GM19468 (cell line): ENCODE measurements around the gene OOSP4A.

Experiments
- ATAC-seq: cut with Tn5 transposase; IDR thresholded peaks from one replicate; pipeline ENCODE4 v1.9.1; 2021; ENCODE audit warnings: mild to moderate bottlenecking, moderate library complexity, moderate number of reproducible peaks; ENCODE audit not compliant: unreplicated experiment; ENCODE audit errors: extremely low read depth

The OOSP4A gene

GRCh38 chr11:59963733-59964132 lies at the start of gene OOSP4A:
TSS of gene OOSP4A (plus strand) at chr11:59964033. CDS start at chr11:59964033, 0 bp downstream.
- no peak for ATAC-seq

GRCh38 chr11:59918480-59918879 lies 45.4 kb upstream of the OOSP4A start:
- ATAC-seq: no peak

- ATAC-seq: no peak
These were observed 44.7 kb upstream of the OOSP4A start for GRCh38 chr11:59918987-59919589.

GRCh38 chr11:59923813-59924212 lies 40.0 kb upstream of the OOSP4A start:
- no peak for ATAC-seq

GRCh38 chr11:59931688-59932087 lies 32.1 kb upstream of the OOSP4A start:
- no peak for ATAC-seq

GRCh38 chr11:59938132-59938531 lies 25.7 kb upstream of the OOSP4A start, which contains the start of gene OOSP1:
TSS of gene OOSP1 (plus strand) at chr11:59938432. CDS start at chr11:59938455, 23 bp downstream.
- no peak for ATAC-seq

- ATAC-seq: no peak
These were observed 25.1 kb upstream of the OOSP4A start for GRCh38 chr11:59938718-59939117.

GRCh38 chr11:59939482-59939881 lies 24.4 kb upstream of the OOSP4A start:
- ATAC-seq: no peak

- no peak for ATAC-seq
These were observed 22.7 kb upstream of the OOSP4A start for GRCh38 chr11:59941091-59941490.

- no peak for ATAC-seq
These were observed 19.7 kb upstream of the OOSP4A start for GRCh38 chr11:59943997-59944714.

GRCh38 chr11:59944720-59945119 lies 19.1 kb upstream of the OOSP4A start:
- ATAC-seq: no peak

GRCh38 chr11:59953463-59954218 lies 10.2 kb upstream of the OOSP4A start:
- ATAC-seq: no peak

GRCh38 chr11:59954219-59954847 lies 9.5 kb upstream of the OOSP4A start:
- no peak for ATAC-seq

- ATAC-seq: no peak
These were observed 6.7 kb upstream of the OOSP4A start for GRCh38 chr11:59957094-59957493.

GRCh38 chr11:59960502-59961381 lies 3.1 kb upstream of the OOSP4A start:
- no peak for ATAC-seq

GRCh38 chr11:59962107-59962482 lies 1.7 kb upstream of the OOSP4A start:
- ATAC-seq: no peak

- ATAC-seq: no peak
These were observed 1.6 kb downstream of the OOSP4A start for GRCh38 chr11:59965424-59965823.

GRCh38 chr11:59966201-59966600 lies 2.4 kb downstream of the OOSP4A start:
- no peak for ATAC-seq

- ATAC-seq: no peak
These were observed 4.0 kb downstream of the OOSP4A start for GRCh38 chr11:59967677-59968394.
